HG02763 (cell line): Measurements from ENCODE around the gene MAPK14.

Experiments
- ATAC-seq: cut with Tn5 transposase; IDR thresholded peaks from one replicate; pipeline ENCODE4 v1.9.1; 2021; ENCODE audit warnings: mild to moderate bottlenecking, moderate library complexity; ENCODE audit not compliant: unreplicated experiment

MAPK14 gene

GRCh38 chr6:36132246-36132895 is 104.8 kb downstream of the MAPK14 start:
- ATAC-seq, result no peak

GRCh38 chr6:36133148-36133547 is 105.5 kb downstream of the MAPK14 start:
- no peak for ATAC-seq

GRCh38 chr6:36133912-36134311 is 106.3 kb downstream of the MAPK14 start:
- no peak for ATAC-seq

GRCh38 chr6:36135053-36135731 is 107.6 kb downstream of the MAPK14 start:
- ATAC-seq, result no peak

GRCh38 chr6:36136034-36136433 is 108.4 kb downstream of the MAPK14 start:
- ATAC-seq, result no peak

GRCh38 chr6:36136551-36136950 is 108.9 kb downstream of the MAPK14 start:
- no peak for ATAC-seq

GRCh38 chr6:36138667-36139066 is 111.1 kb downstream of the MAPK14 start:
- ATAC-seq, result no peak

GRCh38 chr6:36139431-36139830 is 111.8 kb downstream of the MAPK14 start:
- ATAC-seq, result no peak

- ATAC-seq, result no peak
These were observed 112.5 kb downstream of the MAPK14 start for GRCh38 chr6:36139991-36140710.

GRCh38 chr6:36141091-36141490 is 113.5 kb downstream of the MAPK14 start:
- ATAC-seq, result no peak

- ATAC-seq, result no peak
These were observed 114.4 kb downstream of the MAPK14 start for GRCh38 chr6:36141961-36142360.

- no peak for ATAC-seq
These were observed 115.6 kb downstream of the MAPK14 start for GRCh38 chr6:36142971-36143838.

- no peak for ATAC-seq
These were observed 117.9 kb downstream of the MAPK14 start for GRCh38 chr6:36145495-36145894.

GRCh38 chr6:36147294-36147693 is 119.7 kb downstream of the MAPK14 start:
- ATAC-seq, result no peak

GRCh38 chr6:36149476-36149875 is 121.9 kb downstream of the MAPK14 start:
- no peak for ATAC-seq

- no peak for ATAC-seq
These were observed 122.7 kb downstream of the MAPK14 start for GRCh38 chr6:36150283-36150682.

- no peak for ATAC-seq
These were observed 126.7 kb downstream of the MAPK14 start for GRCh38 chr6:36154286-36154685.

GRCh38 chr6:36155662-36156061 is 128.1 kb downstream of the MAPK14 start:
- ATAC-seq, result no peak

- ATAC-seq, result no peak
These were observed 132.6 kb downstream of the MAPK14 start for GRCh38 chr6:36160147-36160760.
